ENCODE measurements around the gene ATP4A. TPM values are rescaled to one million over a fixed set of nuclear protein-coding genes. Genes with fewer than 3 reads are reported as not detected.
A peak's percentile ranks its signal among the peaks of the same experiment; 100 is the strongest.

ATP4A gene
- total and polyA plus RNA-seq, 7 donors: not detected

DNA sequence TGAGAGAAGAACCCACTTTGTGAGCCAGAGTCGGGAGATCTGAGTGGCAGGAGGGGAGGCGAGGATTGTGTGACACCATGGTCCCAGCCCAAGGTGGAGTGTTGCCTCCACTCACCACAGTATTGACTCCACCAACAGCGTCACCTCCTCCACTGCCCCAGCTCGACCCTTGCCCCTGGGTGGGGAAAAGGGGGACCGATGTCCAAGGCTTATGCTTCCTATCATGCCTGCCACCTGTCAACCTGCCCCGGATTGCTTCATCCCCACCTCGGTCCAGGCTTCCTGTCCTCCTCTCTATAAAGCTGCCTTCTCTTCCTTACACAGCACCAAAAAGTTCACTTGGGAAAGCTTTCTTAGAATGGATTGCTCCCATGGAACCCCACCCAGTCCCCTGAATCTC is 57.4 kb downstream of the ATP4A start:
- H3K27me3 ChIP-seq (ENCODE audit: insufficient read depth in 3 of 3, low read length in 2 of 3): peaks cover 0 to 57% (median 16%) of the 10 kb centered on the region in 3 donors
- H3K4me3 ChIP-seq: no peak overlapping the region
- TF ChIP-seq, protein P1, sequence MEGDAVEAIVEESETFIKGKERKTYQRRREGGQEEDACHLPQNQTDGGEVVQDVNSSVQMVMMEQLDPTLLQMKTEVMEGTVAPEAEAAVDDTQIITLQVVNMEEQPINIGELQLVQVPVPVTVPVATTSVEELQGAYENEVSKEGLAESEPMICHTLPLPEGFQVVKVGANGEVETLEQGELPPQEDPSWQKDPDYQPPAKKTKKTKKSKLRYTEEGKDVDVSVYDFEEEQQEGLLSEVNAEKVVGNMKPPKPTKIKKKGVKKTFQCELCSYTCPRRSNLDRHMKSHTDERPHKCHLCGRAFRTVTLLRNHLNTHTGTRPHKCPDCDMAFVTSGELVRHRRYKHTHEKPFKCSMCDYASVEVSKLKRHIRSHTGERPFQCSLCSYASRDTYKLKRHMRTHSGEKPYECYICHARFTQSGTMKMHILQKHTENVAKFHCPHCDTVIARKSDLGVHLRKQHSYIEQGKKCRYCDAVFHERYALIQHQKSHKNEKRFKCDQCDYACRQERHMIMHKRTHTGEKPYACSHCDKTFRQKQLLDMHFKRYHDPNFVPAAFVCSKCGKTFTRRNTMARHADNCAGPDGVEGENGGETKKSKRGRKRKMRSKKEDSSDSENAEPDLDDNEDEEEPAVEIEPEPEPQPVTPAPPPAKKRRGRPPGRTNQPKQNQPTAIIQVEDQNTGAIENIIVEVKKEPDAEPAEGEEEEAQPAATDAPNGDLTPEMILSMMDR (IDR thresholded peaks at IDR 0.05): no peak
- no peaks in the 10 kb centered on the region for H3K9me3 ChIP-seq
- no peak for ATAC-seq
- intact Hi-C loops (cut with DNase I): no loop called here
- DNase-seq: no peak
- peaks cover 4% of the 10 kb centered on the region for H3K4me1 ChIP-seq
- WGBS, 3 donors: 67 to 81% (median 72%) methylated on average over 7 of the region's 7 CpGs
- H3K27ac ChIP-seq: no peak overlapping the region
- H3K36me3 ChIP-seq (ENCODE audit: insufficient read depth in 1 of 2, low read depth in 1 of 2): no peaks in the 10 kb centered on the region

DNA sequence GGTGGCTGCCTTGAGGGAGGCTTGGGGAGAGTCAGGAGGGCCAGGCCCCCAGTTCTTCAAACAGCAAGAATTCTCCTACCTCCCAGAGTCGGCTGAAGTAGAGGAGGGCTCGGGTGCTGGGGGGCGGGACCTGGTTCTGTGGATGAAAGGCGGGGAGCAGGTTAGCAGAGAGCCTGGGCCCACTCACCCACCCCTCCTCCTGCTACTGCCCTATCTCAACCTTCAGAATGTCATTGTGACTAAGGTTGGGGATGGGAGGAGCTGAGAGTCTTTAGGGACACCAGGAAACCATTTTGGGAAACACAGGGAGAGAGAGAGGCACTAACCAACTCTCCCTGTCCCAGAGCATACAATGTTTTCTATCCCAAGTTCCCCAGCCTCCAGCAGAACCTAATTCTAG is 60.7 kb downstream of the ATP4A start:
- H3K27me3 ChIP-seq (ENCODE audit: insufficient read depth in 3 of 3, low read length in 2 of 3): peaks cover 0 to 29% (median 9%) of the 10 kb centered on the region in 3 donors
- ATAC-seq (no peak), DNase-seq (no peak)
- no peak overlapping the region for H3K27ac ChIP-seq
- no peaks in the 10 kb centered on the region for H3K9me3 ChIP-seq
- intact Hi-C loops (cut with DNase I): no loop called here
- H3K4me3 ChIP-seq: no peak overlapping the region
- H3K36me3 ChIP-seq (ENCODE audit: insufficient read depth in 1 of 2, low read depth in 1 of 2): no peaks in the 10 kb centered on the region
- 70 to 82% (median 75%) methylated on average over 4 of the region's 4 CpGs for whole genome bisulfite sequencing, 3 donors
- no peaks in the 10 kb centered on the region for H3K4me1 ChIP-seq
- TF ChIP-seq, protein P1 (IDR thresholded peaks at IDR 0.05): no peak

DNA sequence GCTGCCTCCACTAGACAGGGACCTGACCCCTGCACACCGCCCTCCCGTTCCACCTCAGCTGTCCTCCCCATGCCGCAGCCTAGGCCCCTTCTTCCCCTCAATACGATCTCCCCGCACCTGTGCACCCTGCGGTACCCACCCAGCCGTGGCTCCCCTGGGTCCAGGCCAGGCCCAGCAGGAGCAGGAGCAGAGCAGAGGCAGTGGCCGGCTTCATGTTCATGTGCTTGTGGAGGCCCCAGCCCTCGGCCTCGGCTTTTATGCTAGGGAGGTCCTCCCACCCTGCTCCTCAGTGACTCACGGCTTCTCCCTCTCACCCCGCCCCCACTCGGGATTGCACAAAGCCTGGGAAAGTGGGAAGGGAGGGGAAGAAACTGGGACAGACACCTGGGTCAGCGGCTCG is 61.8 kb downstream of the ATP4A start:
- intact Hi-C loops (cut with DNase I): no loop called here
- TF ChIP-seq, protein P1 (IDR thresholded peaks at IDR 0.05): no peak
- Histone ChIP-seq H3K27me3 (ENCODE audit: insufficient read depth in 3 of 3, low read length in 2 of 3) (peaks cover 0 to 18% (median 9%) of the 10 kb centered on the region in 3 donors), H3K27ac (no peak overlapping the region), H3K4me3 (no peak overlapping the region), H3K4me1 (no peaks in the 10 kb centered on the region), H3K9me3 (no peaks in the 10 kb centered on the region), H3K36me3 (ENCODE audit: insufficient read depth in 1 of 2, low read depth in 1 of 2) (no peaks in the 10 kb centered on the region)
- ATAC-seq (peak in 1 of 4 donors; percentile 25), DNase-seq (no peak)
- WGBS, 3 donors: 63 to 67% (median 65%) methylated on average over 15 of the region's 15 CpGs

DNA sequence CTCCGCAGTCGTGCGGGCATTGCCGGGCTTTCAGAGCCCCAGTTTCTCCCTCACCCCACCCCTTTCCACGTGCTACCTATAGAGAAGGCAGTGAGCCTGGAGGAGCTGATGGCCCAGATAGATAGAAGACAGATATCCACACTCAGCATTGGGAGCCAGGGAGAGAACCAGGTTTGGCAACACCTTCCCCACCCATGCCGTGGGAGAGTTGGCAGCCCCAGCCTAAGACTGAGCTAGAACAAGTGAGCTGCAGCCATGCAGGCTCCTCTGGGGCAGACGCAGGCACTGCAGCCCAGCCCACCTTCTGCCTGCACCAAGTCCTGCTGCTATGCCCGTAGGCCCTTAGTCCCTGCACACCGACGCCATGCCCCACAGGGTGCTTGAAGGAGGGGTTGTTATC is 62.8 kb downstream of the ATP4A start:
- Histone ChIP-seq H3K9me3 (no peaks in the 10 kb centered on the region), H3K27ac (no peak overlapping the region), H3K4me3 (no peak overlapping the region), H3K27me3 (ENCODE audit: insufficient read depth in 3 of 3, low read length in 2 of 3) (peaks cover 0 to 9% (median 7%) of the 10 kb centered on the region in 3 donors), H3K36me3 (ENCODE audit: insufficient read depth in 1 of 2, low read depth in 1 of 2) (no peaks in the 10 kb centered on the region), H3K4me1 (no peaks in the 10 kb centered on the region)
- ATAC-seq (no peak), DNase-seq (no peak)
- TF ChIP-seq, protein P1 (IDR thresholded peaks at IDR 0.05): no peak
- WGBS, 3 donors: 82 to 86% (median 85%) methylated on average over 10 of the region's 10 CpGs
- intact Hi-C loops (cut with DNase I): no loop called here

Other genes starting within 250 kb of the ATP4A start
- gene CD22, start 234.5 kb downstream of the ATP4A start, total RNA-seq: 1 to 10 TPM in 2 of 4 donors, under 1 TPM in 2; 0.15 to 3.2 (median 1.2) TPM
- gene CD22, start 234.5 kb downstream of the ATP4A start, polyA plus RNA-seq: under 1 TPM; 0.11 to 0.32 (median 0.14) TPM
- gene FFAR1, start 215.8 kb downstream of the ATP4A start, total RNA-seq: not detected
- gene FFAR1, start 215.8 kb downstream of the ATP4A start, polyA plus RNA-seq: not detected
- gene FFAR3, start 205.2 kb downstream of the ATP4A start, total RNA-seq: under 1 TPM in 2 of 4 donors, not detected in 2; 0.17 to 0.22 TPM
- under 1 TPM in 1 of 3 donors, not detected in 2; 0.04 TPM for gene FFAR3, start 205.2 kb downstream of the ATP4A start, polyA plus RNA-seq
- gene GPR42, start 192.6 kb downstream of the ATP4A start, total RNA-seq: not detected
- not detected for gene GPR42, start 192.6 kb downstream of the ATP4A start, polyA plus RNA-seq
- under 1 TPM in 3 of 4 donors, not detected in 1; 0.13 to 0.47 (median 0.41) TPM for gene FFAR2, start 115.4 kb downstream of the ATP4A start, total RNA-seq
- gene FFAR2, start 115.4 kb downstream of the ATP4A start, polyA plus RNA-seq: under 1 TPM; 0.07 to 0.16 (median 0.08) TPM
- not detected for gene KRTDAP, start 73.2 kb downstream of the ATP4A start, total RNA-seq
- not detected for gene KRTDAP, start 73.2 kb downstream of the ATP4A start, polyA plus RNA-seq
- gene DMKN, start 50.0 kb downstream of the ATP4A start, total RNA-seq: under 1 TPM in 3 of 4 donors, not detected in 1; 0.44 to 0.63 (median 0.45) TPM
- gene DMKN, start 50.0 kb downstream of the ATP4A start, polyA plus RNA-seq: under 1 TPM; 0.21 to 0.77 (median 0.73) TPM
- not detected for gene SBSN, start 35.3 kb downstream of the ATP4A start, total RNA-seq
- gene SBSN, start 35.3 kb downstream of the ATP4A start, polyA plus RNA-seq: under 1 TPM in 1 of 3 donors, not detected in 2; 0.09 TPM
- gene GAPDHS, start 30.2 kb downstream of the ATP4A start, total RNA-seq: not detected
- not detected for gene GAPDHS, start 30.2 kb downstream of the ATP4A start, polyA plus RNA-seq
- gene TMEM147, start 18.0 kb downstream of the ATP4A start, total RNA-seq: 100 to 1,000 TPM in 1 of 4 donors, 10 to 100 TPM in 3; 77.1 to 103 (median 85.5) TPM
- gene TMEM147, start 18.0 kb downstream of the ATP4A start, polyA plus RNA-seq: 100 to 1,000 TPM; 143 to 245 (median 202) TPM
- gene PMIS2, start 22.5 kb upstream of the ATP4A start, total RNA-seq: not detected
- not detected for gene PMIS2, start 22.5 kb upstream of the ATP4A start, polyA plus RNA-seq
- 1 to 10 TPM; 2.5 to 6.1 (median 4.8) TPM for gene HAUS5, start 49.1 kb upstream of the ATP4A start, total RNA-seq
- 1 to 10 TPM; 3.3 to 3.9 (median 3.6) TPM for gene HAUS5, start 49.1 kb upstream of the ATP4A start, polyA plus RNA-seq
- 10 to 100 TPM; 50.1 to 68.1 (median 59.1) TPM for gene RBM42, start 65.4 kb upstream of the ATP4A start, total RNA-seq
- gene RBM42, start 65.4 kb upstream of the ATP4A start, polyA plus RNA-seq: 10 to 100 TPM; 53.2 to 69.1 (median 61.1) TPM
- gene ETV2, start 78.1 kb upstream of the ATP4A start, total RNA-seq: not detected
- under 1 TPM; 0.19 to 0.23 (median 0.20) TPM for gene ETV2, start 78.1 kb upstream of the ATP4A start, polyA plus RNA-seq
- gene COX6B1, start 84.7 kb upstream of the ATP4A start, total RNA-seq: 100 to 1,000 TPM; 631 to 878 (median 757) TPM
- gene COX6B1, start 84.7 kb upstream of the ATP4A start, polyA plus RNA-seq: 1,000 to 10,000 TPM in 2 of 3 donors, 100 to 1,000 TPM in 1; 912 to 1,724 (median 1,459) TPM
- gene UPK1A, start 102.9 kb upstream of the ATP4A start, total RNA-seq: not detected
- under 1 TPM; 0.17 to 0.31 (median 0.24) TPM for gene UPK1A, start 102.9 kb upstream of the ATP4A start, polyA plus RNA-seq
- gene ZBTB32, start 140.9 kb upstream of the ATP4A start, total RNA-seq: not detected
- under 1 TPM in 2 of 3 donors, not detected in 1; 0.08 to 0.10 TPM for gene ZBTB32, start 140.9 kb upstream of the ATP4A start, polyA plus RNA-seq
- gene KMT2B, start 154.3 kb upstream of the ATP4A start, total RNA-seq: 10 to 100 TPM; 18.0 to 29.0 (median 23.4) TPM
- gene KMT2B, start 154.3 kb upstream of the ATP4A start, polyA plus RNA-seq: 10 to 100 TPM; 13.4 to 20.0 (median 19.2) TPM
- gene IGFLR1, start 178.8 kb upstream of the ATP4A start, total RNA-seq: 10 to 100 TPM in 1 of 4 donors, 1 to 10 TPM in 3; 2.0 to 12.4 (median 2.4) TPM
- 10 to 100 TPM in 1 of 3 donors, 1 to 10 TPM in 2; 5.8 to 11.9 (median 9.9) TPM for gene IGFLR1, start 178.8 kb upstream of the ATP4A start, polyA plus RNA-seq
- 10 to 100 TPM; 13.3 to 28.7 (median 19.6) TPM for gene U2AF1L4, start 181.8 kb upstream of the ATP4A start, total RNA-seq
- 10 to 100 TPM; 12.3 to 26.6 (median 13.6) TPM for gene U2AF1L4, start 181.8 kb upstream of the ATP4A start, polyA plus RNA-seq
- 10 to 100 TPM; 34.7 to 41.0 (median 36.7) TPM for gene PSENEN, start 182.0 kb upstream of the ATP4A start, total RNA-seq
- gene PSENEN, start 182.0 kb upstream of the ATP4A start, polyA plus RNA-seq: 100 to 1,000 TPM in 1 of 3 donors, 10 to 100 TPM in 2; 61.6 to 116 (median 67.7) TPM
- gene LIN37, start 184.9 kb upstream of the ATP4A start, total RNA-seq: 10 to 100 TPM in 1 of 4 donors, 1 to 10 TPM in 3; 3.1 to 14.5 (median 7.9) TPM
- 10 to 100 TPM; 17.8 to 26.8 (median 23.1) TPM for gene LIN37, start 184.9 kb upstream of the ATP4A start, polyA plus RNA-seq
- 1,000 to 10,000 TPM in 1 of 4 donors, 100 to 1,000 TPM in 3; 656 to 1,308 (median 674) TPM for gene HSPB6, start 193.4 kb upstream of the ATP4A start, total RNA-seq
- 100 to 1,000 TPM; 303 to 719 (median 476) TPM for gene HSPB6, start 193.4 kb upstream of the ATP4A start, polyA plus RNA-seq
- gene PROSER3, start 194.5 kb upstream of the ATP4A start, total RNA-seq: 10 to 100 TPM in 1 of 4 donors, 1 to 10 TPM in 3; 4.2 to 16.2 (median 9.0) TPM
- 10 to 100 TPM in 1 of 3 donors, 1 to 10 TPM in 2; 4.6 to 14.2 (median 5.3) TPM for gene PROSER3, start 194.5 kb upstream of the ATP4A start, polyA plus RNA-seq
- 1 to 10 TPM in 3 of 4 donors, under 1 TPM in 1; 0.68 to 4.0 (median 2.2) TPM for gene ARHGAP33, start 211.9 kb upstream of the ATP4A start, total RNA-seq
- 1 to 10 TPM in 2 of 3 donors, under 1 TPM in 1; 0.96 to 1.4 (median 1.3) TPM for gene ARHGAP33, start 211.9 kb upstream of the ATP4A start, polyA plus RNA-seq
- not detected for gene PRODH2, start 249.2 kb upstream of the ATP4A start, total RNA-seq
- gene PRODH2, start 249.2 kb upstream of the ATP4A start, polyA plus RNA-seq: not detected